SU-DHL-6 (cell line): Measurements from ENCODE around the gene KCNQ1OT1.

ENCODE experiments used
- H2AFZ ChIP-seq: fragments of 200-600 bp; sonication (generic); 2 replicates; pipeline ENCODE4 v1.6.1; 2014; ENCODE audit warnings: low read depth, mild to moderate bottlenecking, moderate library complexity, mixed read lengths, antibody characterized with exemption, low read length; ENCODE audit not compliant: severe bottlenecking
- H3F3A ChIP-seq: fragments of 200-600 bp; shearing (Covaris generic); 2 replicates; pipeline ENCODE4 v1.6.0; 2016; ENCODE audit warnings: antibody characterized with exemption, mild to moderate bottlenecking; ENCODE audit not compliant: insufficient read depth
- H3K27ac ChIP-seq: fragments of 200-600 bp; sonication (generic); 2 replicates; pipeline ENCODE4 v1.5.1; 2016; ENCODE audit warnings: low read depth, mild to moderate bottlenecking, low read length, moderate library complexity, mixed read lengths
- H3K27me3 ChIP-seq: fragments of 200-600 bp; sonication (generic), shearing (Covaris generic); 2 replicates; pipeline ENCODE4 v1.6.0; 2014; ENCODE audit warnings: mild to moderate bottlenecking, low read length
- H3K36me3 ChIP-seq: fragments of 200-600 bp; sonication (generic); 2 replicates; pipeline ENCODE4 v1.6.1; 2014; ENCODE audit warnings: mild to moderate bottlenecking, low read length, mixed read lengths
- H3K4me2 ChIP-seq: fragments of 300-600, 200-600 bp; shearing (Covaris generic), sonication (generic); 2 replicates; pipeline ENCODE4 v1.6.0; 2014; ENCODE audit warnings: low read length, low read depth, mild to moderate bottlenecking; ENCODE audit not compliant: poor library complexity, severe bottlenecking
- H3K4me3 ChIP-seq: fragments of 200-600 bp; sonication (generic); 2 replicates; pipeline ENCODE4 v1.5.1; 2014; ENCODE audit warnings: antibody characterized with exemption, low read length, mild to moderate bottlenecking, mixed read lengths; ENCODE audit not compliant: insufficient read depth, poor library complexity, severe bottlenecking
- H3K79me2 ChIP-seq: fragments of 200-600 bp; sonication (generic); 2 replicates; pipeline ENCODE4 v1.6.1; 2014; ENCODE audit warnings: mild to moderate bottlenecking, low read length, moderate library complexity; ENCODE audit not compliant: insufficient read depth
- H3K9ac ChIP-seq: fragments of 200-600 bp; sonication (generic); 2 replicates; pipeline ENCODE4 v1.7.0; 2014; ENCODE audit warnings: mild to moderate bottlenecking, low read length
- H3K9me2 ChIP-seq: fragments of 200-600 bp; sonication (generic); replicated peaks from 2 replicates; pipeline ENCODE4 v1.6.1; 2014; ENCODE audit warnings: low read length; ENCODE audit not compliant: insufficient read depth
- H3K9me3 ChIP-seq: fragments of 200-600 bp; sonication (generic); 2 replicates; pipeline ENCODE4 v1.6.1; 2014; ENCODE audit warnings: low read length, mixed read lengths; ENCODE audit not compliant: insufficient read depth
- H4K20me1 ChIP-seq: fragments of 200-600 bp; sonication (generic); 2 replicates; pipeline ENCODE4 v1.6.1; 2014; ENCODE audit warnings: low read depth, mild to moderate bottlenecking, antibody characterized with exemption, low read length, moderate library complexity, mixed read lengths
- CTCF ChIP-seq: fragments of 200-600 bp; sonication (generic); IDR thresholded peaks from one replicate; pipeline ENCODE4 v1.5.1; 2017; ENCODE audit warnings: antibody characterized with exemption, mild to moderate bottlenecking, low read length, moderate library complexity; ENCODE audit not compliant: insufficient read depth, poor library complexity, severe bottlenecking
- EZH2phosphoT487 ChIP-seq: fragments of 200-600 bp; sonication (generic), shearing (Covaris generic); conservative IDR thresholded peaks from 2 replicates; pipeline ENCODE4 v1.6.1; 2018; ENCODE audit warnings: mild to moderate bottlenecking, antibody characterized with exemption, low read length, moderate library complexity, mixed read lengths

KCNQ1OT1 gene

GRCh38 chr11:2735053-2735589 is 35.3 kb upstream of the KCNQ1OT1 start:
- Histone ChIP-seq H4K20me1 (no peaks in the 10 kb centered on the region), H3K36me3 (no peaks in the 10 kb centered on the region), H3K4me3 (no peak overlapping the region), H3F3A (no peaks in the 10 kb centered on the region), H3K9me3 (no peaks in the 10 kb centered on the region), H2AFZ (no peak overlapping the region), H3K9me2 (no peaks in the 10 kb centered on the region), H3K79me2 (no peaks in the 10 kb centered on the region), H3K27ac (no peak overlapping the region), H3K9ac (no peak overlapping the region), H3K4me2 (no peak overlapping the region), H3K27me3 (no peaks in the 10 kb centered on the region)
- TF ChIP-seq EZH2phosphoT487: no peak
- no peak for TF ChIP-seq CTCF

GRCh38 chr11:2734181-2735052 is 34.6 kb upstream of the KCNQ1OT1 start:
- Histone ChIP-seq H3K27ac (no peak overlapping the region), H3K36me3 (no peaks in the 10 kb centered on the region), H3K4me2 (no peak overlapping the region), H3K4me3 (no peak overlapping the region), H2AFZ (no peak overlapping the region), H4K20me1 (no peaks in the 10 kb centered on the region), H3F3A (no peaks in the 10 kb centered on the region), H3K9me3 (no peaks in the 10 kb centered on the region), H3K9ac (no peak overlapping the region), H3K27me3 (no peaks in the 10 kb centered on the region), H3K79me2 (no peaks in the 10 kb centered on the region), H3K9me2 (no peaks in the 10 kb centered on the region)
- TF ChIP-seq EZH2phosphoT487 (no peak), CTCF (no peak)

- Histone ChIP-seq H3K4me3 (no peak overlapping the region), H3K79me2 (no peaks in the 10 kb centered on the region), H3K9me2 (no peaks in the 10 kb centered on the region), H3F3A (no peaks in the 10 kb centered on the region), H3K9ac (no peak overlapping the region), H3K9me3 (no peaks in the 10 kb centered on the region), H3K27me3 (no peaks in the 10 kb centered on the region), H3K36me3 (no peaks in the 10 kb centered on the region), H3K4me2 (no peak overlapping the region), H3K27ac (no peak overlapping the region), H4K20me1 (no peaks in the 10 kb centered on the region), H2AFZ (no peak overlapping the region)
- TF ChIP-seq EZH2phosphoT487 (no peak), CTCF (no peak)
Observed at GRCh38 chr11:2732940-2733628, 33.3 kb upstream of the KCNQ1OT1 start.
